Right atrium auricular region (tissue), 2 donors: ENCODE measurements around the gene ACSS2. TPM values are rescaled to one million over a fixed set of nuclear protein-coding genes. Genes with fewer than 3 reads are reported as not detected.

Experiments used
- DNase-seq: peaks from one replicate; pipeline ENCODE4 v3.0.0-alpha.2; 2019; ENCODE audit warnings: low spot score
- H3K27ac ChIP-seq, 2 donors: fragments of 200-600 bp; sonication (generic); 1 replicate in 1 of 2; 2 replicates in 1 of 2; pipeline ENCODE4 v1.5.1; 2016 to 2019
- H3K27me3 ChIP-seq, 2 donors: fragments of 200-600 bp; sonication (generic); one replicate each; pipeline versions ENCODE4 v1.5.1 to v1.6.0; 2017 to 2019
- H3K36me3 ChIP-seq: fragments of 200-600 bp; sonication (generic); one replicate; pipeline ENCODE4 v1.5.1; 2016
- H3K4me1 ChIP-seq, 2 donors: fragments of 200-600 bp; sonication (generic); one replicate each; pipeline versions ENCODE4 v1.5.1 to v1.6.0; 2017 to 2019
- H3K4me3 ChIP-seq, 2 donors: fragments of 200-600 bp; sonication (generic); 1 replicate in 1 of 2; 2 replicates in 1 of 2; pipeline ENCODE4 v1.5.1; 2017 to 2019; ENCODE audit warnings: mild to moderate bottlenecking in 1 of 2, moderate library complexity in 1 of 2
- H3K9me3 ChIP-seq, 2 donors: fragments of 200-600 bp; sonication (generic); one replicate each; pipeline ENCODE4 v1.5.1; 2019
- CTCF ChIP-seq, 2 donors: fragments of 200-600 bp; sonication (generic); IDR thresholded peaks; one replicate each; pipeline ENCODE4 v1.5.1; 2019; ENCODE audit warnings: antibody characterized with exemption in 2 of 2
- total RNA-seq, 2 donors: library from RNA; depleted of rRNA; stranded (reverse); fragments of >200 nt; gene quantifications; one replicate each; pipeline ENCODE4 v1.1.0, GENCODE V29; 2016

ACSS2 gene
- total RNA-seq, 2 donors from 2014 or later = 64.6 to 89.4 TPM

- H3K4me1 ChIP-seq = peaks cover 0 to 14% of the 10 kb centered on the region in 2 donors
Measured at GRCh38 chr20:34965051-34965450, 88.6 kb downstream of the ACSS2 start.

GRCh38 chr20:34967421-34967820 lies 91.0 kb downstream of the ACSS2 start:
- Histone ChIP-seq H3K36me3 (no peaks in the 10 kb centered on the region), H3K4me1 (peaks cover 0 to 23% of the 10 kb centered on the region in 2 donors), H3K27me3 (no peaks in the 10 kb centered on the region), H3K9me3 (no peaks in the 10 kb centered on the region), H3K27ac (no peak overlapping the region), H3K4me3 (no peak overlapping the region)
- TF ChIP-seq CTCF (IDR thresholded peaks at IDR 0.05) = no peak
- no peak for DNase-seq

More at GRCh38 chr20:34965051-34965450, 88.6 kb downstream of the ACSS2 start:
- Histone ChIP-seq H3K27me3 (no peaks in the 10 kb centered on the region), H3K9me3 (no peaks in the 10 kb centered on the region), H3K27ac (no peak overlapping the region), H3K36me3 (no peaks in the 10 kb centered on the region), H3K4me3 (no peak overlapping the region)
- no peak for DNase-seq
- no peak for TF ChIP-seq CTCF (IDR thresholded peaks at IDR 0.05)

GRCh38 chr20:34968042-34968775 lies 91.8 kb downstream of the ACSS2 start:
- Histone ChIP-seq H3K36me3 (no peaks in the 10 kb centered on the region), H3K9me3 (no peaks in the 10 kb centered on the region), H3K27ac (peak overlapping the region; percentile 59 to 72), H3K4me3 (no peak overlapping the region), H3K4me1 (peaks cover 0 to 23% of the 10 kb centered on the region in 2 donors), H3K27me3 (no peaks in the 10 kb centered on the region)
- TF ChIP-seq CTCF (IDR thresholded peaks at IDR 0.05) = no peak
- DNase-seq = no peak

GRCh38 chr20:34970193-34970840 lies 93.9 kb downstream of the ACSS2 start:
- Histone ChIP-seq H3K27me3 (no peaks in the 10 kb centered on the region), H3K36me3 (no peaks in the 10 kb centered on the region), H3K4me1 (peaks cover 0 to 23% of the 10 kb centered on the region in 2 donors), H3K9me3 (no peaks in the 10 kb centered on the region), H3K27ac (peak overlapping the region in 1 of 2 donors; percentile 59), H3K4me3 (no peak overlapping the region)
- no peak for DNase-seq
- TF ChIP-seq CTCF (IDR thresholded peaks at IDR 0.05) = no peak

- peaks cover 0 to 23% of the 10 kb centered on the region in 2 donors for H3K4me1 ChIP-seq
- H3K36me3 ChIP-seq = no peaks in the 10 kb centered on the region
- H3K27me3 ChIP-seq = no peaks in the 10 kb centered on the region
- TF ChIP-seq CTCF (IDR thresholded peaks at IDR 0.05) = no peak
- H3K27ac ChIP-seq = peak overlapping the region in 1 of 2 donors; percentile 59
- no peaks in the 10 kb centered on the region for H3K9me3 ChIP-seq
- no peak for DNase-seq
- no peak overlapping the region for H3K4me3 ChIP-seq
Measured at GRCh38 chr20:34970846-34971560, 94.6 kb downstream of the ACSS2 start.
